Thyroid gland (tissue), 4 donors: ENCODE results near the gene RNF220.

Source experiments
- CTCF ChIP-seq, 6 experiments: fragments of 200-600 bp in 3 of 6; fragments of 450-650 bp in 3 of 6; sonication (generic) in 3 of 6; IDR thresholded peaks; one replicate each; pipeline ENCODE4 v1.5.1; 2016 to 2019; ENCODE audit warnings: antibody characterized with exemption in 6 of 6, mild to moderate bottlenecking in 2 of 6, inconsistent platforms in 1 of 6, moderate library complexity in 1 of 6
- POLR2A ChIP-seq, 2 donors: fragments of 450-650 bp; IDR thresholded peaks; one replicate each; pipeline ENCODE4 v1.6.1; 2017; ENCODE audit warnings: antibody characterized with exemption in 2 of 2, mild to moderate bottlenecking in 2 of 2, moderate library complexity in 1 of 2

- TF ChIP-seq CTCF (IDR thresholded peaks at IDR 0.05) (no peak), POLR2A (IDR thresholded peaks at IDR 0.05) (no peak)
These were observed 11.4 kb downstream of the RNF220 start for GRCh38 chr1:44416408-44416807.
